Smooth muscle cell (in vitro differentiated cells): ENCODE measurements around the gene EID2. TPM values are rescaled to one million over a fixed set of nuclear protein-coding genes. Genes with fewer than 3 reads are reported as not detected.

Experiments
- DNase-seq: peaks from one replicate; lab custom pipeline; 2025; ENCODE audit not compliant: unreplicated experiment; lab: John Stamatoyannopoulos, UW
- H2AFZ ChIP-seq: fragments of 200-600 bp; sonication (generic); 2 replicates; pipeline ENCODE4 v1.6.0; 2016; ENCODE audit warnings: antibody characterized with exemption, low read depth, mild to moderate bottlenecking
- H3F3A ChIP-seq: fragments of 200-600 bp; sonication (generic); 2 replicates; pipeline ENCODE4 v1.6.0; 2017; ENCODE audit warnings: antibody characterized with exemption, low read depth
- H3K27ac ChIP-seq: fragments of 200-600 bp; sonication (generic); 2 replicates; pipeline ENCODE4 v1.5.1; 2016; ENCODE audit warnings: low read depth, mild to moderate bottlenecking
- H3K27me3 ChIP-seq: fragments of 200-600 bp; sonication (generic); 2 replicates; pipeline ENCODE4 v1.6.1; 2016; ENCODE audit warnings: low read depth, mild to moderate bottlenecking
- H3K36me3 ChIP-seq: fragments of 200-600 bp; sonication (generic); 2 replicates; pipeline ENCODE4 v1.5.1; 2016; ENCODE audit warnings: low read depth
- H3K4me1 ChIP-seq: fragments of 200-600 bp; sonication (generic); 2 replicates; pipeline ENCODE4 v1.5.1; 2016; ENCODE audit warnings: low read depth
- H3K4me2 ChIP-seq: fragments of 200-600 bp; sonication (generic); 2 replicates; pipeline ENCODE4 v1.6.0; 2016; ENCODE audit warnings: mild to moderate bottlenecking
- H3K4me3 ChIP-seq: fragments of 200-600 bp; sonication (generic); 2 replicates; pipeline ENCODE4 v1.5.1; 2016; ENCODE audit warnings: mild to moderate bottlenecking
- H3K79me2 ChIP-seq: fragments of 200-600 bp; sonication (generic); 2 replicates; pipeline ENCODE4 v1.6.0; 2016; ENCODE audit warnings: low read depth, mild to moderate bottlenecking
- H3K9ac ChIP-seq: fragments of 200-600 bp; sonication (generic); 2 replicates; pipeline ENCODE4 v1.6.0; 2016; ENCODE audit warnings: low read depth
- H3K9me3 ChIP-seq: fragments of 200-600 bp; sonication (generic); replicated peaks from 2 replicates; pipeline ENCODE4 v1.5.1; 2016; ENCODE audit warnings: low read depth
- H4K20me1 ChIP-seq: fragments of 200-600 bp; sonication (generic); 2 replicates; pipeline ENCODE4 v1.6.0; 2016; ENCODE audit warnings: low read depth
- WGBS: methylation state at CpG from one replicate; pipeline ENCODE4 v1.1.7; 2016; ENCODE audit warnings: low lambda C conversion rate; 5-methylcytosine and 5-hydroxymethylcytosine counted together
- polyA plus RNA-seq: library from polyadenylated mRNA; unstranded; fragments of >200 nt; fragmentation: Nextera tagmentation; extraction: Ambion mirVana; gene quantifications from 2 replicates; pipeline ENCODE4 v1.2.1, GENCODE V29; 2016
- small RNA-seq: library from RNA; depleted of rRNA; stranded (forward); fragments of <200 nt; gene quantifications from one replicate; pipeline ENCODE3, GENCODE V24; 2014
- total RNA-seq: library from RNA; depleted of rRNA; stranded (reverse); fragments of >200 nt; gene quantifications from 2 replicates; pipeline ENCODE4 v1.2.3, GENCODE V29; 2014
- TF ChIP-seq, protein P1 (sequence below): fragments of 200-600 bp; sonication (generic); IDR thresholded peaks from 2 replicates; pipeline ENCODE4 v1.5.1; 2017; ENCODE audit warnings: borderline replicate concordance, mild to moderate bottlenecking, antibody characterized with exemption; ENCODE audit not compliant: insufficient read depth, poor library complexity, severe bottlenecking

Gene EID2
- total and polyA plus RNA-seq, 2 experiments from 2014 or later, result 11.9 to 24.2 TPM

DNA sequence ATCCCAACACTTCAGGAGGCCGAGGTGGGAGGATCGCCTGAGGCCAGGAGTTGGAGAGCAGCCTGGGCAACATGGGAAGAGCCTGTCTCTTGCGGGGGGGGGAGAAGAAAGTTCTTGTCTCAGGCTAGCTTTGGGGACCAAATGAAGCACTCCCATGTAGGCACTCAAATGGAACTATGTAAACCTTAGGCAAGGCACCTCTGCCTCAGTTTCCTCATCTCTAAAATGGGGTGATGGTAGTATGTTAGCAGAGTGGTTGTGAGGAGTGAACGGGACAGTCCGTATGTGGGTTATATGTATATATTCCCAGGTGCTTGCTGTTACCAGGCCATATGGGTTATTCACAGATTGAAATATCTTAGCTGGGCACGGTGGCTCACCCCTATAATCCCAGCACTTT is 47.7 kb downstream of the EID2 start:
- H3F3A ChIP-seq, result no peaks in the 10 kb centered on the region
- H3K4me2 ChIP-seq, result no peak overlapping the region
- TF ChIP-seq, protein P1, sequence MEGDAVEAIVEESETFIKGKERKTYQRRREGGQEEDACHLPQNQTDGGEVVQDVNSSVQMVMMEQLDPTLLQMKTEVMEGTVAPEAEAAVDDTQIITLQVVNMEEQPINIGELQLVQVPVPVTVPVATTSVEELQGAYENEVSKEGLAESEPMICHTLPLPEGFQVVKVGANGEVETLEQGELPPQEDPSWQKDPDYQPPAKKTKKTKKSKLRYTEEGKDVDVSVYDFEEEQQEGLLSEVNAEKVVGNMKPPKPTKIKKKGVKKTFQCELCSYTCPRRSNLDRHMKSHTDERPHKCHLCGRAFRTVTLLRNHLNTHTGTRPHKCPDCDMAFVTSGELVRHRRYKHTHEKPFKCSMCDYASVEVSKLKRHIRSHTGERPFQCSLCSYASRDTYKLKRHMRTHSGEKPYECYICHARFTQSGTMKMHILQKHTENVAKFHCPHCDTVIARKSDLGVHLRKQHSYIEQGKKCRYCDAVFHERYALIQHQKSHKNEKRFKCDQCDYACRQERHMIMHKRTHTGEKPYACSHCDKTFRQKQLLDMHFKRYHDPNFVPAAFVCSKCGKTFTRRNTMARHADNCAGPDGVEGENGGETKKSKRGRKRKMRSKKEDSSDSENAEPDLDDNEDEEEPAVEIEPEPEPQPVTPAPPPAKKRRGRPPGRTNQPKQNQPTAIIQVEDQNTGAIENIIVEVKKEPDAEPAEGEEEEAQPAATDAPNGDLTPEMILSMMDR, result no peak
- no peaks in the 10 kb centered on the region for H3K4me1 ChIP-seq
- no peak overlapping the region for H2AFZ ChIP-seq
- H4K20me1 ChIP-seq, result no peaks in the 10 kb centered on the region
- no peaks in the 10 kb centered on the region for H3K79me2 ChIP-seq
- no peak overlapping the region for H3K27ac ChIP-seq
- H3K9ac ChIP-seq, result no peak overlapping the region
- no peak for DNase-seq
- H3K9me3 ChIP-seq, result no peaks in the 10 kb centered on the region
- no peaks in the 10 kb centered on the region for H3K27me3 ChIP-seq
- 92% methylated on average over 6 of the region's 6 CpGs for WGBS
- H3K4me3 ChIP-seq, result no peak overlapping the region
- no peaks in the 10 kb centered on the region for H3K36me3 ChIP-seq

DNA sequence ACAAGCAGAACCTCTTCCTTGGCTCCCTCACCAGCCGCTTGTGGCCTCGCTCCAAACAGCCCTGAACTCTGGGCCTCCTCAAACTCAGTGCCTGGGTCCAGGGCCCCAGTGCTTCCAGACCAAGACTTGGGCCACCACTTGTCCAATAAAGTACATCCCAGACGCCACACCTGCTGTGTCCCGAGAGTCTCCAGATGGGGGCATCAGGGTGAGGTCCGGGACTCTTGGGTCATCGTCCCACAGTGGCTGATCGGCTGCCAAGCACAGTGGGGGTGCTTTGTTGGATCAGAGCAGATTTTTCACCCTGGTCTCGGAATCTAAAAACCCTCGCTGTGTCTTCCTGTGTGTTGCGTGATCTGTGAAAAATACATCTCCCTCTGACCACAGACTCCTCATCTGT is 50.2 kb downstream of the EID2 start:
- TF ChIP-seq, protein P1, result no peak
- 97% methylated on average over 10 of the region's 10 CpGs for WGBS
- H3K4me2 ChIP-seq, result no peak overlapping the region
- H3K4me3 ChIP-seq, result no peak overlapping the region
- H3K9me3 ChIP-seq, result no peaks in the 10 kb centered on the region
- no peaks in the 10 kb centered on the region for H3F3A ChIP-seq
- H3K27me3 ChIP-seq, result no peaks in the 10 kb centered on the region
- H3K4me1 ChIP-seq, result no peaks in the 10 kb centered on the region
- no peaks in the 10 kb centered on the region for H3K79me2 ChIP-seq
- H3K27ac ChIP-seq, result no peak overlapping the region
- no peaks in the 10 kb centered on the region for H3K36me3 ChIP-seq
- no peak overlapping the region for H3K9ac ChIP-seq
- no peak overlapping the region for H2AFZ ChIP-seq
- DNase-seq, result no peak
- no peaks in the 10 kb centered on the region for H4K20me1 ChIP-seq

Small RNAs within 50 kb of the gene (small RNA-seq; reads per million reads assigned to genes)
- gene RPS29P24, result not detected

Other genes with a start within 250 kb of the EID2 start
- gene IFNL1, start 243.8 kb downstream of the EID2 start, total RNA-seq, result not detected in 2 replicates
- gene IFNL1, start 243.8 kb downstream of the EID2 start, polyA plus RNA-seq, result not detected in 2 replicates
- 0.36 and 0.76 TPM in 2 replicates for gene LRFN1, start 219.3 kb downstream of the EID2 start, total RNA-seq
- gene LRFN1, start 219.3 kb downstream of the EID2 start, polyA plus RNA-seq, result 2.1 and 3.2 TPM in 2 replicates
- not detected in 2 replicates for gene GMFG, start 204.1 kb downstream of the EID2 start, total RNA-seq
- 0.37 TPM in 1 of 2 replicates, not detected in the other for gene GMFG, start 204.1 kb downstream of the EID2 start, polyA plus RNA-seq
- 37.1 and 58.3 TPM in 2 replicates for gene SAMD4B, start 197.7 kb downstream of the EID2 start, total RNA-seq
- gene SAMD4B, start 197.7 kb downstream of the EID2 start, polyA plus RNA-seq, result 61.8 and 81.9 TPM in 2 replicates
- gene PAF1, start 149.1 kb downstream of the EID2 start, total RNA-seq, result 27.8 and 29.8 TPM in 2 replicates
- 35.8 and 42.7 TPM in 2 replicates for gene PAF1, start 149.1 kb downstream of the EID2 start, polyA plus RNA-seq
- 23.0 and 23.8 TPM in 2 replicates for gene MED29, start 148.8 kb downstream of the EID2 start, total RNA-seq
- 36.3 and 37.7 TPM in 2 replicates for gene MED29, start 148.8 kb downstream of the EID2 start, polyA plus RNA-seq
- 31.5 and 44.7 TPM in 2 replicates for gene ZFP36, start 133.3 kb downstream of the EID2 start, total RNA-seq
- gene ZFP36, start 133.3 kb downstream of the EID2 start, polyA plus RNA-seq, result 281 and 303 TPM in 2 replicates
- gene PLEKHG2, start 127.5 kb downstream of the EID2 start, total RNA-seq, result 16.3 and 42.2 TPM in 2 replicates
- gene PLEKHG2, start 127.5 kb downstream of the EID2 start, polyA plus RNA-seq, result 33.0 and 51.9 TPM in 2 replicates
- gene RPS16, start 104.2 kb downstream of the EID2 start, total RNA-seq, result 82.2 and 97.1 TPM in 2 replicates
- 539 and 567 TPM in 2 replicates for gene RPS16, start 104.2 kb downstream of the EID2 start, polyA plus RNA-seq
- gene SUPT5H, start 94.6 kb downstream of the EID2 start, total RNA-seq, result 41.0 and 44.9 TPM in 2 replicates
- gene SUPT5H, start 94.6 kb downstream of the EID2 start, polyA plus RNA-seq, result 134 and 139 TPM in 2 replicates
- gene TIMM50, start 59.3 kb downstream of the EID2 start, total RNA-seq, result 58.4 and 66.1 TPM in 2 replicates
- 107 and 108 TPM in 2 replicates for gene TIMM50, start 59.3 kb downstream of the EID2 start, polyA plus RNA-seq
- 0.54 and 9.3 TPM in 2 replicates for gene DLL3, start 41.2 kb downstream of the EID2 start, total RNA-seq
- gene DLL3, start 41.2 kb downstream of the EID2 start, polyA plus RNA-seq, result 0.80 and 1.6 TPM in 2 replicates
- not detected in 2 replicates for gene SELENOV, start 25.0 kb downstream of the EID2 start, total RNA-seq
- gene SELENOV, start 25.0 kb downstream of the EID2 start, polyA plus RNA-seq, result not detected in 2 replicates
- gene EID2B, start 7.3 kb downstream of the EID2 start, total RNA-seq, result 1.9 and 2.7 TPM in 2 replicates
- gene EID2B, start 7.3 kb downstream of the EID2 start, polyA plus RNA-seq, result 1.1 and 1.9 TPM in 2 replicates
- gene LGALS13, start 62.4 kb upstream of the EID2 start, total RNA-seq, result not detected in 2 replicates
- not detected in 2 replicates for gene LGALS13, start 62.4 kb upstream of the EID2 start, polyA plus RNA-seq
- gene LGALS16, start 115.8 kb upstream of the EID2 start, total RNA-seq, result not detected in 2 replicates
- not detected in 2 replicates for gene LGALS16, start 115.8 kb upstream of the EID2 start, polyA plus RNA-seq
- gene LGALS14, start 164.3 kb upstream of the EID2 start, total RNA-seq, result not detected in 2 replicates
- gene LGALS14, start 164.3 kb upstream of the EID2 start, polyA plus RNA-seq, result not detected in 2 replicates
- not detected in 2 replicates for gene CLC, start 197.9 kb upstream of the EID2 start, total RNA-seq
- not detected in 2 replicates for gene CLC, start 197.9 kb upstream of the EID2 start, polyA plus RNA-seq
- gene LEUTX, start 238.7 kb upstream of the EID2 start, total RNA-seq, result not detected in 2 replicates
- gene LEUTX, start 238.7 kb upstream of the EID2 start, polyA plus RNA-seq, result not detected in 2 replicates